DMS114 treated with DMSO at 0.1 percent for 48 hours (cell line): ENCODE measurements around the gene MIGA2.

Experiments
- DNase-seq: peaks from one replicate; lab custom pipeline; 2025; ENCODE audit not compliant: unreplicated experiment; lab: John Stamatoyannopoulos, UW

Gene MIGA2

DNA sequence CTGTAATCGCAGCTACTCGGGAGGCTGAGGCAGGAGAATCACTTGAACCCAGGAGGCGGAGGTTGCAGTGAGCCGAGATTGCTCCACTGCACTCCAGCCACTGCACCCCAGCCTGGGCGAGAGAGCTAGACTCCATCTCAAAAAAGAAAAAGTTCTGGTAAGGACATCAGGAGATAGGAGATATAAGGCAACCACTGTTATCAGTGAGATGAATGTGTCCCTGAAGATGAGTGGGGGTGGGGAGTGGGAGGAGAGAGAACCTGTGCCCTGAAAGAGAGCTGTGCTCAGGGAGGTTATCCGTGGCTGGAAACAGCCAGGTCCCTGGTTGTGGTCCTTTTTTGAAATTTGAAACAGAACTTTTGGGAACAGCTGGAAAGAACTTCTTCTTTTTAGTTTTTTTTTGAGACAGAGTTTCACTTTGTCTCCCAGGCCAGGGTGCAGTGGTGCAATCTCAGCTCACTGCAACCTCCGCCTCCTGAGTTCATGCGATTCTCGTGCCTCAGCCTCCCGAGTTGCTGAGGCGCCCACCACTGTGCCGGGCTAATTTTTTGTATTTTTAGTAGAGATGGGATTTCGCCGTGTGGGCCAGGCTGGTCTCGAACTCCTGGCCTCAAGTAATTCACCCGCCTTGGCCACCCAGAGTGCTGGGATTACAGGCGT lies 77.3 kb downstream of the MIGA2 start:
- no peak for DNase-seq

GRCh38 chr9:129118799-129119198 lies 82.4 kb downstream of the MIGA2 start:
- no peak for DNase-seq

GRCh38 chr9:129121483-129121882 lies 85.1 kb downstream of the MIGA2 start:
- no peak for DNase-seq
